CD4-positive, alpha-beta T cell treated with Interleukin-6 at 100 ng/mL for 8 hours (primary cell): ENCODE results near the gene CDH22.

Experiments
- DNase-seq: peaks from one replicate; pipeline ENCODE4 v3.0.0-alpha.2; 2020; ENCODE audit warnings: mixed read lengths, low spot score

Gene CDH22

DNA sequence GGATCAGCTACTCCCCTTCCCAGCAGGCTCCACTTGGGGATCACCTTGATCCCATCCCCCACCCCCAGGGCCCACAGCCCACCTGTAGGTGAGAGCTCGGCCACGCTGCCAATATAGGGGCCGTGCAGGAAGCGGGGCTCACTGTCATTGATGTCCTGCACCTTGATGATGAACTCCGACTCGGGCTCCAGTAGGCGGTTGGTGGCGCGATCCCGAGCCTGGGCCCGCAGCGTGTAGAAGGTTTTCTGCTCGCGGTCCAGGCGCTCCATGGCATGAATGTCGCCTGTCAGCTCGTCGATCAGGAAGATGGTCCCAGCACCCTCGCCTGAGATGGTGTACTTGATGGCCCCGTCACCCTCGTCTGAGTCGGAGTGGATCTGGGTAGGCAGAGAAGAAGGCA, 67.4 kb downstream of the CDH22 start:
- DNase-seq: no peak

DNA sequence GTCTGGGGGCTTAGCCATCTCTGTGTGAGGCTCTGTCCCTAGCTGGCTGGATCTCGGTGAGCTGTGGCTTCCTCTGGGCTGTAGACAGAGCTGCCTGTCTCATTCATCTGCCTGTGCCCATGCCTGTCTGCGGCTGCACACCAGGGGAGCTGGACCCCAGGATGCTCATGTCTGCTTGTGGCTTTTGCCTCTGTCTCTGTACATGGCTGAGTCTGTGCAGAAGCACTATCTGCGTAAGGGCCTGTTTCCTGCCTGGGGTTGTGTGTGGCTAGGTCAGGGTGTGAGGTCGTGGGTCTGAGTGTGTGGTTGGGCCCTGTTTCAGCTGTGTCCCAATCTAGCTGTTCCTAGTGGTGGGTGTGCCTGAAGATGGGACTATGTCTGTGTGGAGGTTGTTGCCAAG, 68.2 kb downstream of the CDH22 start:
- DNase-seq: no peak

DNA sequence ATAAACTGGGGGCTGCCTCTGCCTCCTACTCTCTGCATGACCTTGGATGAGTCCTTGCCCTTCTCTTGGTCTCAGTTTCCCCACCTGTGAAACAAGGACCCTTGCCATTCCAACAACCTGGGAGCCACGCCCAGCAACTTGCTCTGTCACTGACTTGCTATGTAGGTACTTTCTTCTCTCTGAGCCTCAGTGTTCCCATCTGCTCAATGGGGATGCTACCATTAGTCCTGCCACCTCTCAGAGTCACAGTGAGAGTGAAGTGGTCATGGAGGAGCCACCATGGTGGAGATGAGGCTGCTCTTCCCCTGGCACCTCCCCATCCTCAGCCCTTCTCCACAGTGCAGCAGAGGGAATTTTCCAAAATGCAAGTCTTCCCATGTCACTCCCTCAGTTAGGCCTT, 70.6 kb downstream of the CDH22 start:
- no peak for DNase-seq

DNA sequence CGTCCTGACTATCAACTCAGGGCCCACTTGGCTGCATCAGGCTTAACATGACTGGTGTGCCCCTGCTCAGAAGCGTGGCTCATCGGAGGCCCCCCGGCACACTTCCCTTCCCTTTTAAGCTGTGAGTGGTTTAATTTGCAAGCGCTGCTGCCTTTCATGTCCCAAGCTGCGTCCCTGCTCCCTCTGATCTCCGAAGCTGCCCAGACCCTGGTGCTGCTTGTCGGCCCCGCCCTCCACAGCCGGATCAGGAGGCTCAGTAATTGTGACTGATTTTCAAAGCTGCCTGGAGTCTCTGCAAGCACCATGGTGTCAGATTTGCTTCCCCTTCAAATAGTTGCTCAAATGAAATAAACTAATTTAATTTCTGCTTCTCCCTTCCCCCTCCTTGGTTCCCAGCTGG, 71.1 kb downstream of the CDH22 start:
- no peak for DNase-seq

DNA sequence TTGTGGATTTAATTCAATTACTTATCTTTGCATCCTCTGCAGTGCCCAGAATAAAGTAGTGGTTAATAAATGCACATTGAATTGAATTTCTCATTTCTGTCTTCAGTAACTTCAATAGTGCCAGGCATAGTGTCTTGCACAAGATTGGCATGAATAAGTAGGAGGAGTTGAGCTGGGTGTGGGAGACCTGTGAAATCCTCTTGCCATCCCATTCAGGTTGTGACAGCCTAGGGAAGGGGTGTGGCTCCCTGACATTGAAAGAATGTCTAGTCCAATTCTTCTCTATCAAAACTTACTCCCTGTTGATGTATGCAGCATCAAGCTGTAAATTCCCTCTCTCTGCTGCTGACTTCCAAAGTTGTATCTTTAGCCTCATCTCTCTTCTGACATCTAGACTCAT, 73.2 kb downstream of the CDH22 start:
- no peak for DNase-seq

DNA sequence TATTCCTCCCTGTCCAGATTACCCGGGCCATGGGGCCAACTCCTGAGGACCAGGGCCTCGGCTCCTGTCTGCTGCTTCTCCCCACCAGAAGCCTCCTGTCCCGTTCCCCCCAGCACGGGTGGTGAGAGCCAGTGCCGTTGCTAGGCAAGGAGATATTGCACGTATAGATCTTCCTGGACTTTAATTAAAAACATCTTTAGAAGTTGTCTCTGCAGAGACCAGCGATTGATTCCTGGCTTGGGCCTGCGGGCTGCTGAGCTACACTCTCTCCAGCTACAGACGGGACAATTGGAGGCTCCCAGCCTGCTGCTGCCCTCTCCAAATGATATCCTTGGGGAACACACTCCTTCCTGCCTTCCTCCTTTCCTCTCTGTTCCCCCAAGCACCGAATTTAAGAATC, 74.6 kb downstream of the CDH22 start:
- no peak for DNase-seq

DNA sequence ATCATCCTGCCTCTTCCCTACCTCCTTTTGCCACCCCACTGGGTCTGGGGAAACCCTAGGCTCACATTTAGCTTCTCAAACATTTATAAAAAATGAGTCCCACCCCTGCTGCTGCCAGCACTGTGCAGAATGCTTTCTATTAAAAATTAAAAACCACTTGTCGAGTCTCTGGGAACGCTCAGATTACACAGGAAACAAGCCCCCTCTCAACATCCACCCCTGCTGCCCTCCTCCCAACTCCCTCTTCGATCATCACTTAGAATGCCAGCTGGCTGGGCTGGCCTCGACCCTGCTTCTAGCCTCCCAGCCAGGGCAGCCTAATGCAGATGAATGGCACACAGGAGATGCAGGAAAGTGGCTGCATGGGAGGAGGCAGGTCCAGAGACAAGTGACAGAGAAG, 75.8 kb downstream of the CDH22 start:
- DNase-seq: no peak

DNA sequence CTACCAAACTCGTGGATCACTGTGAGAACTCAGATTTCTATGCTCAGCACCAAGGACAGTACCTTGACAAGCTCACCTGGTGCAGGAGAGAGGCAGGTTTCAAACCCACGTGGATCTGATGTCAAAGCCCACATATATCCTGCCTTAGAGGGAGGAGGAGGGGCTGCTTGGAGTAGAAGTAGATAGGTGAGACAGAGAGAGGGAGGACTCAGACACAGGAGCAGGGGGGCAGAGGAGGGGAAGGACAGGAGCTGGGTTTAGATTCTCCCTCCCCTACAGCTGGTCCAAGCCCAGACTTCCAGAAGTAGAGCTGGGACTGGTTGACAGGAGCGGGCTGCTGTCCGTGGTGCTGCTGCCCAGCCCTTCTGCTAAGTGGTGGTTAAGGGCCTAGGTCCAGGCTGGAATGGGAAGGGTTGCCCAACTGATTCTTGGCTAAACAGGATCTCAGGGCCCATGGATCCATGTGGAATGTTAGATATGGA, 77.5 kb downstream of the CDH22 start:
- no peak for DNase-seq

DNA sequence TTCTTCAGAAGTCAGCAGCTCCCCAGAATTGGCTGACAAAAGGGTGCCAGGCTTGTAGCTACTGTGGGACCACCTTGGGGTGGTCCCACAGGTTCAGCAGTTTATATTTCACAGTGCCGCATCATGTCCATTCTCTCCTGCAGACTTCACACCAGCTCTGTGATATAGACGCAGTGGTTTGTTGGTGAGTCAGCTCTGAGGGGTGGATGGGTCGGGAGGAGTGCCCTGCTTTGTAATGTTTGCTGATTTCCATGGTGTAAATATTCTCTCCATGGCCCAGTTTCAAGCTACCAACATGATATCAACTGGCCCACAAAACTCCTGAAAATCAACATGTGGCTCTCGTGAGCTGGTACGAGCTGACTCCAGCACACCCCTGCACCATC, 78.2 kb downstream of the CDH22 start:
- DNase-seq: no peak

DNA sequence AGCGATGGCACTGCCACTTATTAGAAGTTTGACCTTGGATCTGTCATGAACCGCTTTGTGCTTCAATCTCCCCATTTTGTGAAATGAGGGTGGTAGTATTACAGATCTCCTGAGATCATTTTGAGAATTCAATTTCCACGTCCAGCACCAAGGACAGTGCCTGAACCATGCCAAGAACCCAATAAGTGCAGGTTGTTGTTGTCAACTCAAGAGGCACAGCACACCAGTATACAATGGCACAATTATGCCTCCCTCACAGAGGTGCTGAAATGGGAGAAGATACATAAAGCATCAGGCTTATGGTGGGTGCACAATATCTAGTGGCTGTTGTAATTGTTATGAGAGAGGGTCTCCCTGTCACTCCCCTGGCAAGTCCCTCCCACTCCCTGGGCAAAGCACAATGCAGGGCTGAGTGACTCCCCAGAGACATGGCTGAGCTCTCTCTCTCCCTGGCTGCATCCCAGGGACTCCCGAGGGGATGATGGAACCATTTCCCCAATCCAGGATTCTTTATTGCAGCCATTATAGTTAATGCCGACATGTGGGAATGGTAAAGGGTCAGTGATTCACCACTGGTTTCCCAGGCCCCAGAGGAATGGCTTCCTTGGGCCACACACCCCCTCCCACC, 78.7 kb downstream of the CDH22 start:
- no peak for DNase-seq

DNA sequence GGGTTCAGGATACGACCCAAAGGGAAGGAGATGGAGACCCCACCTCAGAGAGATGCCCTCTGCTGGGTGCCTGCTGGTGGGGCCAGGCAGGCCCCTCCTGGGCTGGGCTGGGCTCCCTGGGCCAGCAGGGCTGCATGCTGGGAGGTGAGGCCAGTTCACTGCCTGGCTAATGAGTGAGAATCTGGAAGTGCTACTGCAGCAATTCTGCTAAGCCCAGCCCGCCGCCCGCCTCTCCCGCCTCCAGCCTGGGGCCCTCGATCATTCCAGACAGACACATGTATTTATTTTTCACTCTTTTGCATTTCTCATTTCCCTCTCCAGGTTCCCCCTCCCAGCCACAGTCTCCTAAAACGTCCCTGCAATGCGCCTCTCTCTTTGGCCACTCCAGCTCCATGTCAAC, 79.6 kb downstream of the CDH22 start:
- DNase-seq: no peak

DNA sequence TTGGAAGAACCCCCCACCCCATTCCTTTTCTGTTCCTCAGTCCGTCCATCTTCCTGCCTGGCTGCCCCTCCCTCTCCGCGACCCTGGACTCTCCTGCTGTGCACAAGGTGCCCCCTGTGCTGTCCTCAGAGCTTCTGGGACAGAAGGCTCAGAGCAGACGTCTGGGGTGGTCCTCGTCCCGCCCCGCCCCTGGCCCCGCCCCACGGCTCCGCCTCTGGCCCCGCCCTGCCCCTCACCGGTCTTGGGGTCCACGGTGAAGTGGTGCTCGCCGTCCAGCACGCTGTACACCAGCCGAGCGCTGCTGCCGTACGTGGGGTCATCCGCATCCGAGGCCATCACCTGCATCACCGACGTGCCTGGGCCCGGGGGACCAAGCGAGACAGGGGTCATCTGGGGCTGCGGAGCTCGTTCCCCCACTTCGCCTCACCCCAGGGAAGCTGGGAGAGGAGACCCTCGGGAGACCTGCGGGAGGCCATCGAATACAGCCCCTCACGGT, 81.0 kb downstream of the CDH22 start:
- DNase-seq: no peak

DNA sequence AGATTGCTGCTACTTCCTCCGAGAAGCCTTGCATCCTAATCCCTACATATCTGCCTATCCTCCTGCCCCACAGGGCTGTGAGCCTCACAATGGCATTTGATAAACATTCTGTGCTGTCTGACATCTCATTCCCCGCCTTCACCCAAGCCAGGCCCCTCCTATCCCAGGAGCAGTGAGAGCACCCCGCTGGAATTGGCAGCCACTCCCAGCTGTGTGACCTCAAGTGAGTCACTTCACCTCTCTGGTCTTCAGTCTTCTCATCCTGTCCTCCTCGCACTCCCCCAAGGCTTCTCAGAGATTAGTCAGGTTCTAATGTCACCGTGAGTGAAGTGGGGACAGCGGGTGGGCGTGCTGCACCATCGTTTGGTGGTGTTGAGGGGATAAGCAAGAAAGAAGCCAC, 81.7 kb downstream of the CDH22 start:
- no peak for DNase-seq

DNA sequence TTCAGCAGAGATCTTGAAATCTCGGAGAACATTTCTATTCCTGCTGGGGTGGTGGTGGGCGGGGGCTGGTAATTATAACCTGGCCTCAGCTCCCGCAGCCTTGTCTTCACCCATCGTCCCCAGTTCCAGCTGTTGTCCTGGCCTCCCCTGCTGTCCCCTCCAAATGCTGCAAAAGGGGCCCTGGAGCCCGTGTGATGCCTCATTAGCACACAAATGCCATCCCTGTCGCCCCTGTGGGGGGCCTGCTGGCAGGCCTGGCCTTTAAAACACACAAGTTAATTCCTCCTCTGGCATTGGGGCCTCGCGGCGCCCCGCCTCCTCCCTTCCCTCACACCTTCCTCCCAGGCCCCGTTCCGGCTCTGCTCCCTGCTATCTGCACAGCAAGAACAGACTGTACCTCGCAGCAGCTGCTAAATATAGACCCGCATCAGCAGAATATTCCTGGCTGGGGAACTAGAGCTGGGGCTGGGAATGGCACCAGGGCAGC, 85.7 kb downstream of the CDH22 start:
- no peak for DNase-seq

DNA sequence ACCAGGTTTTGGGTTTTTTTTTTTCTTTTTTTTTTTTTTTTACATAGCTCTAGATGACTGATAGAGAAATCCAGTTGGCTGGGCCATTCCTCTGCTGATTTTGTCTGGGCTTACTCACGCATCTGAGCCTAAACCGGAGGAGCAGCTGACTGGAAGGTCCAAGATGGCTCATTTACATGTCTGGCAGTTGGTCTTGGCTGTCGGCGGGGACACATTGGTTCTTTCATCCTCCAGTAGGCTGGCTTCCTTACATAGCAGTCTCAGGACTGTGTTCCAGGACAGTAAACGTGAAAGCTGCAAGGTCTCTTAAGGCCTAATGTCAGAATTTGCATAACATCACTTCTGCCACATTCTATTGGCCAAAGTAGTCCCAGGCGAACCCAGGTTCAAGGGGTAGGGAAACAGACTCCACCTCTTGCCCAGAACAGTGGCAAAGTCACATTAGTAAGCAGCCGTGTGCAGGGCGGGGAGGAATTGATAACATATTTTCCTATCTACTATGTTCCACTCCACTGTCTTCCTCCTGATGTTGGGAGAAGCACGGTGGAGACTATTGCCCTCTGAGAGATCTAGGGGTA, 87.0 kb downstream of the CDH22 start:
- DNase-seq: no peak

DNA sequence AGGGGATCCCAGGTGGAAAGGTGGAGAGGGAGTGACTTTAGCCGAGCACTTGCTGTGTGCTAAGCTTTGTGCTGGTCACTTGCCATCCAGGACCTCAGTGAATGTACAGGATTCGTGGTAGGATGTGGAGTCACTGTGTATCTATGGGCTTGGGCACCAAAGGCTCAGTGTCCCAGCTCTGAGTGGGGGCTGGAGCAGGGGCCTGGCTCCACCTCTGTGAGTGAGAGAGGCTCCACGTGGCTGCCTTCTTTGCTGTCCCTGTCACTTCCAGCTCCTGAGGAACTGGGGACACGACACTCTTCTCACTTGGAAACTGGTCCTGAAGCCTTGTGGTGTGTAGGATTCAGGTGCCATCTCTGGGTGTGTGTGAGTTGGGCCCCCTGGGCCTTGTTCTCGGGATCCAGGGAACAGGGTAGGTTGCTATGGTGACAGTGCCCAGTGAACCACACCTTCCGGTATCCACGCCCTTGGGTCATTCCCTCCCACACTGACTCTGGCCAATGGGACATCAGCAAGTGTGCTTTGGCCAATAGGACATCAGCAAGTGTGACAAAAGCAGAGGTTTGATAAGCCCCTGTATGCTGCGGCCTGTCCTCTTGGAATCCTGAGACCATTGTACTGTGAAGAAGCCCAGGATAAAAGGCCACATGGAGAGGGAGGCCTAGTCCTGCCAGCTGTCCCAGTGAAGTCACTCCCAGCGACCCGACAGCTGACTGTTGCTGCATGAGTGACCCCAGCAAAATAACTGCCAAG, 87.7 kb downstream of the CDH22 start:
- DNase-seq: no peak

DNA sequence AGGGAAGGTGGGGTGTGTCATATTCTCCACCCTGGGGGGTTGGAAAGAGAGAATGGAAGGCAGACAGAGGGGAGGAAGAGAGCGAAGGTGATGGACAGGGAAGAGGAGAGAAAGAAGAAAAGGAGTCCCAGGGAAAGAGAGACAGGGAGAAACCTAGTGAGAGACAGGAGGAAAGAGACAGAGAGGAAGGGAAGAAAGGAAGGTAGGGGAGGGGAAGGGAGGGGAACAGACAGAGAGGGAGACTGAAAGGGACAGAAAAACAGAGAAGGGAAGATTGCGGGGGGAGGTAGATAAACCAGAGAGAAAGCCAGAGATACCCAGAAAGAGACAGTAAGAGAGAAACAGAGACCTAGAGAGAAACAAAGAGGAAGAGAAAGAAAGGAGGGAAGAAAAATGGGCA, 88.4 kb downstream of the CDH22 start:
- no peak for DNase-seq

DNA sequence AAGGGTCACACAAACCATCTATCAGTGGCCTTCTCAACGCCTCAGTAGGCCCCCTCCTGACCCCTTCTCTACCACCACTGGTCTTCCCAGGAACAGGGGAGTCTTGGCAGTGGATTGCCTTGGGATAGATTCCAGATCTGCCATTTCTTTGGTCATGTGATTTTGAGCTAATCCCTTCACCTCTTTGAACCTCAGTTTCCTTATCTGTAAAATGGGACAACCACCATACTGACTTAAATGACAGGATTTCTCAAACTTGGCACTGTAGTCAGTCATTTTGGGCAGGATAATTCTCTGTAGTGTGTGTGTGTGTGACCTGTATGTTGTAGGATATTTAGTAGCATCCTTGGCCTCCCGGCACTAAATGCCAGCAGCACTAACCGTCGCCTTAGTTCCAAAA, 89.1 kb downstream of the CDH22 start:
- DNase-seq: no peak

DNA sequence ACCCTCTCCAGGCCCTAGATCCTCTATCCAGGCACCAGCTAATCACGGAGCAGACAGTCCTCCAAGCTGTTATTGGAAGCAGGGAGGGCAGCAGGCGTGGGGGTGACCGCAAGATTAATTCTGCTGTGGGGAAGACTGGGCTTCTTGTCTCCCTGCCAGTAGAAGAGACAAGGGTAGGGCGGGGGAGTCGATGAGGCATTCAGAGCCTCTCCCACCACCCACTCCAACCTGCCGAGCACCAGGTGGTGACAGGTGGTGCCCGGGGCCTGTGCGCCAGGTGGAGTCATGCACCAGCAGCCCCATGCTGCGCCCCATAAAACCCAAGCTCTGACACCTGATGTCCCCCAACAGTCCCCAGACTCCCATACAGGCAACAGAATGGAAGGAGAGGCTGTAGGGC, 89.6 kb downstream of the CDH22 start:
- DNase-seq: no peak

DNA sequence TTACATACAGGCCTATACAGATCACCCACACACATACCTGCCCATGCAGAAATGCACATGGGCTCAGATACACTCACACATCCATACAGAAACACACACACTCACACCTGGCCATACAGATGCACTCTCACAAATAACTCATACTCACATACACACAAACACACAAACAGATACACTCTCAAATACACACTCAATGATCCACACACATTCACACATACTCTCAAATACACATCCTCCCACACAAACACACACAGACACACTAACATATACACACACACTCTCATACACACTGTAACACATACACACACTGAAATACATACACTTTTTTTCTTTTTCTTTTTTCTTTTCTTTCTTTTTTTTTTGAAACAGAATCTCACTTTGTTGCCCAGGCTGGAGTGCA, 90.7 kb downstream of the CDH22 start:
- no peak for DNase-seq

DNA sequence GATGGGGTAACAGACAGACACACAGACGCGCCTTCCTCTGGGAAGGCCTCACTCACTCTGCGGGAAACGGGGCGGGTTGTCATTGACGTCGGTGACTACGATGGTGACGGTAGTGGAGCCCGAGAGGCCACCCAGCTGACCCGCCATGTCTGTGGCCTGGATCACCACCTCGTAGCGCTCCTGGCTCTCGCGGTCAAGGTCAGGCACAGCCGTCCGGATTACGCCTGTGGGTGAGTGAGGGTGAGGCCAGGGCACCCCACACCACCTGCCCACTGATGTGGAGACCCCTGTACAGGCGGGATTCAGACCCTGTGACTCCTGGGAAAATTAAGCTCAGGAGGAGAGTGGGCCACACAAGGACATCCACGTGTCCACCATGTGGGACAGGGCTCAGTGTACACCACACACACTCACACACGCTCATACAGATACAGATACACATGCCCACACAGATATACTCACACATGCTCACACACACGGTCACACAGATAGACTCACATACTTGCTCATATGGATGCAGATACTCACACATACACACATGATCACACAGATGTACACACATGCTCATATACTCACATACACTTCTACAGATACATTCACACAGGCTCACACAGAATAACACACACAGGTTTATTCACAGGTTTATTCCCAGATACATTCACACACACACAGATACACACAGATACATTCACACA, 91.4 kb downstream of the CDH22 start:
- no peak for DNase-seq

DNA sequence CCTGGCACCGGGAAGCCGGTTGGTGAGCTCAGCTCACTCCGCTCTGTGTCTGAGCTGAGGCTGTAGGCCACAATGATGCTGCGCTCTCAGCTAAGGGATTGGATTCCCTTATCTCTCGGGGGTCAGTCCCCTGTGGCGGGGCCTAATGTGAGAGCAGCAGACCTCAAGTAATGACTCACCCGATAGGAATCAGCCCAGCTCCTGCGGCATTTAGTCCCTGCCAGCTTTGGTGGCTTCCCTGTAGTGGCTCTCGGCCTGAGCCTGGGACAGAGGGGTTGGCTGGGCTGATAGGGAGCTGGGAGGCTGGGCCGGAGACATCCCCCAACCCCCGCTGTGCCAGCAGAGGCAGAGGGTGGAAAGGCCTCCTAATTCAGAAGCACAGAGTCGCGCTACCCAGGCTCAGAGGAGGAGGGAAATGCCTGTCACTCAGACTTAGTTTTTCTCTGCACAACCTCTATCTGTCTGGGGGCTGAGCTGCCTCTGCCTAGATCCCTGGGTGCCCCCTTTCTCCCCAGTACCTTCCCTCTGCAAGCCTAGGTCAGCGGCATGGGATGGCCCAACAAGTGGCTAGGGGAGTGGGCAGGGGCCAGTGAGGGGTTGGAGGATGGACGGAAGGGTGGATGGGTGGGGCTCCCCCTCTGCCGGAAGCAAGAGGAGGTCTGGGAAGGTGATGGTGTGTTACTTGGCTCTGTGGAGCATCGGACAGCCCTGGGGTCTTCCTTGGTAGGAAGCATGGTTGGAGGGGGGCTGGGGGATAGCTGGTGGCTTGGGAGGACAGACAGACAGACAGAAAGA, 92.2 kb downstream of the CDH22 start:
- no peak for DNase-seq
